Inflammatory macrophage treated with lipopolysaccharide for 4 hours (primary cell): ENCODE data around the gene TCF20.
A peak's percentile ranks its signal among the peaks of the same experiment; 100 is the strongest.

Experiments used
- DNase-seq: peaks from one replicate; pipeline ENCODE4 v3.0.0-alpha.2; 2020

TCF20 gene

GRCh38 chr22:42300259-42301076 is 30.0 kb upstream of the TCF20 start:
- peak; percentile 11 for DNase-seq

DNA sequence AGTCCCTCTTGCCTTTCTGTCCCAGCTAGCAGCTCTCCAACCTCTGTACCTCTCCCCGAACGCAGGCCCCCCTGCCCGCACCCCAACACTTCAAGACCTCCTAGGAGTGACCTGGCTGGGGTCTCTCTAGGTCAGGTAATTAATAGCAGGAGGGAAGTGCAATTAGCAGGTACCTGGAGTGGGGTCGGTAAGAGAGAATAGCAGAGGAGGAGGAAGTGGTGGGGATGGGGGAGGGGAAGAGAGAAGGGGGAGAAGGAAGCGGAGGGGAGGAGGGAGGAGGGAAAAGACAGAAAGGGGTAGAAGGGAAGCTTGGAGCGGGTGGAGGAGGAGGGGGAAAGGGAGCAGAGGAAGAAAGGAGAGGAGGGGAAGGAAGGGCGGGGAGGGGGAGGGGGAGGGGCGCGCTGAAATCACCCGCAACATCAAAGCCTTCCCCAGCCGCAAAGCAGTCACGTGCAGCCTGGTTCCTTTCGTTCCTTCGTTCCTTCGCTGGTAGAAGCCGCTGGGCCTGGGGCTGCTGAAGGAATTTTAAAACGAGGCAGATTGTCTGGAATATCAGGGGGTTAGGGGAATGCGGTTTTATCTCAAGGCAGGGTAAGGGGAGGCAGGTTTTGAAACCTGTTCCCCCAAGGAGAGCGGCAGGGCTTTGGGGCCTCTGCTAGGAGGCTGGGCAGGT is 29.3 kb upstream of the TCF20 start:
- no peak for DNase-seq

DNA sequence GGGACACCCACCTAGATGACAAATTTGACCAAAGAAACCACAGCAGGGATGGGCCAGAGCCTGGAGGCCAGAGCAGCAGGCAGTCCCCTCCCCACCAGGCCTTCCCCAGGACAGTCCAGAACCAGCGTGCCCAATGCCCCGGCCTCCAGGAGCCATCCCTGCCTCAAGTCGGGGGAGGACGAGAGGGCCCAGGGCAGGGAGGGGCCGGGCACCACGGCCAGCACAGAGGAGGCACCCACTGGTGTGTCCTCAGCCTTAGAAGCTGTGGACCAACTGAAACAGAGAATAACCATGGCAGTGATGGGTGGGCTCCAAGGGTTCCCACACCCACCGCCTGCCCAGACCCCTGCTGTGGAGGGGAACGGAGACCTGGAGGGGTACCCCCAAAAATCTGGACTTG is 28.3 kb upstream of the TCF20 start:
- DNase-seq, result no peak

DNA sequence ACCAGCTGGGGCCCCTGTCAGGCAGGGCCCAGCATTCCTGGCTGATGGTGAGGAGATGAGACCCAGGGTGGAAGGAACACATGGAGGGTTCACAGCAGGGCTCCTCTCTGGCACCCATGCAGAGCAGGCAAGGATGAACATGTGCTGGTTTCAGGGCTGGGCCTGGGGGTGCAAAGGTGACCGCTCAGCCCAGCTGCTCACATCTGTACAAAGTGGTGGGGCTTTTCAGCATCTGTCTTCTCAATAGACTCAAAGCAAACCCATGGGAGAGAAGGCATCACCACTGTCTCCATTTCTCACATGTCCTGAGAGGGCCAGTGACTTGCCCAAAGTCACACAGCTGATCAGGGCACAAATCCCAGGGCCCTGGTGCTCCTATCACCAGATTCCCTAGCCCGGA is 27.3 kb upstream of the TCF20 start:
- no peak for DNase-seq

GRCh38 chr22:42296883-42297282 is 26.4 kb upstream of the TCF20 start:
- no peak for DNase-seq

DNA sequence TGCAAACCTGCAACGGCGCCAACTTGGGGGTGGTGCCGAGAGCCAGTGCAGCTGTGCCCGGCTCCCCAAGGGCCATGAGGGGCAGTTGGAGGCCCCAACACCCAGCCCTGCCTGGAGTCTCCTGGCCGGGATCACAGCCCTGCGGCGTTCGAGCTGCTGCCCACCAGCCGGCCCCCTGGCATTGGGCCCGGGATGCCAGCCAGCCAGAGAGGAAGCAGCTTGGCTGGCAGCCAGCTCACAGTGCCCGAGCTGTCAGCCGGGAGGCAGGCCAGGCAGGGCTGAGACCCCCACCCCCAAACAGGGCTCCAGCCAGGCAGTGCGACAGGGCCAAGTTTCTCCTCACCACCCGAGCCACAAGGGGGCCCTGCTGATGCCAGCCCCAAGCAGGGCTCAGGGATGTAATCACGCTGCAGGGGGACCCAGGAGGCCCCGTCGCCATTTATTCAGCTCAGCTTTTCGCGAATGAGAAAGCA is 26.0 kb upstream of the TCF20 start:
- no peak for DNase-seq

DNA sequence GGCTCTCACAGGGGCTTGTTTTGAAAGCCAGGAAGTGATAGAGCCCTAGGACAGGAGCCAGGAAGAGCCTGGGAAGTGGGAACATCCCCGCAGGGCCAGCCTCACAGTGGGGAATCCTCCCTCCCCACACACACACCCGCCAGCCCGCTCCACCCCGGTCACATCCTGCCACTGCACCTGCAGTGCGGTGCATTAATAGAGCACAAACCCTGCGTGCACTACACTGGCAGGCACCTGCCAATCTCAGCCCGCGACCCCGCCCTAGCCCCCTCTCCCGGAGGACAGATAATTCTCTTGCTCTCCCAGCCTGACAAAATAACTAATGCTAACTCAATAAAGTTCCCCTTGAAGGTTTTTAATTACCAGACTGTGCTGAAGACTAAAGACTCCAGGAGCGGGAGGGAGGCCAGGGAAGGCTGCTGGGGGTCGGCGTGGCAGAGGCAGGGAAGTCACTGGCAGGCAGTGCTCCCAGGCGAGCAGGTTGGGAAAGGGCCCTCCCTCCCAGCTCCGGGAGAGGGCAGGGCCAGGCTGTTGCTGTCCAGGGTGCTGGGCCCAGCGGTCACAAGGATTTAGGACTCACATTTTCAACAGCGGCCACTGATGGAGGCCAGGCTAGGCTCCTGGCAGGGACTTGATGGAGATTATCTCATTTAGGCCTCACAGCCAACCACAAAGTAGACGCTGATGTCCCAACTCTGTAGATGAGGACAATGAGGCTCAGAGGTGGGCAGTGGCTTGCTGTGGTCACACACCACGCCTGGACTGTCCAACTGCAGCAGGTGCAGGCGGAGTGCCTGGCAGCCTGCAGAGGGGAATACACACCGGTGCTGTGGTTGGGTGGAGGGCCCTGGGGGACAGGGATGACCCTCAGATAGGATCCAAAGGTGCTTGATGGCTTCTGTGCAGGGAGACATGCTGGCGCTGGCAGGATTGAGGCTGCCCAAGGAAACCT is 23.9 kb upstream of the TCF20 start:
- DNase-seq, result no peak

DNA sequence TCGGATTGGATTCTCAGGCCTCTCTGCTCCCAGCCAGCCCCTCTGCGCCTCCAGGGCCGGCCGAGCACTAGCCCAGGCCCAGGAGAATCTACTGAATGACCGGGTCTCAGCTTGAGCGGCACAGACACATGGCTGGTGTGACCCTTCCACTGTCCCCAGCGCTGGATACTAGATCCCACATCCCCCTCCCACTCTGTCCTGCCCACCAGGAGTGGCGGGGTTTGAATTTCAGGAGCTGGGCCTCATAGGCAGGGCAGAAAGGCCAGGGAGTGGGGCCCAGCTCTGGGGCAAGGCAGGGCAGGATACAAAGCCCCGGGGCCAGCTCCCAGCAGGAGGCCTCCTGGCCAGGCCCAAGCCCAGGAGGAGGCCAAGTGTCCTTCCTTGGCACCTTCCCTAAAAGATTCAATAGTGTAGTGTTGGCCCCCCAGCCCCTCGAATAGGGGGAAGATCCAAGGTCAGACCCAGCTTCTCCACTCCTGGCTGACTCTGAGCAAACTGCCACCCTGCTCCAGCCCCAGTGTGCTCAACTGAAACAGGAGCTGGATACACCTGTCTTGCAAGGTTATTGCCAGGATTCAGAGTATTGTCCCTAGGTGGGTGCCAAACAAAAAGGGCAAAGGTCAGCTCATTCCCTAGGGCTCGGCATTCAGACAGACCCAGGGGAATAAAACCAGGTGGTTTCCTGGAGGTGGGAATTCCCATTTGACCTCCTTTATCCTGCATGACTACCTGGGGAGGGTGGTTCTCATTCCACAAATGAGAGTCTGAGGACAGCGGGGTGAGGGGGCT is 22.5 kb upstream of the TCF20 start:
- DNase-seq, result no peak

GRCh38 chr22:42291287-42291686 is 20.8 kb upstream of the TCF20 start:
- no peak for DNase-seq

- DNase-seq, result no peak
Measured at GRCh38 chr22:42289671-42290541, 19.5 kb upstream of the TCF20 start.

DNA sequence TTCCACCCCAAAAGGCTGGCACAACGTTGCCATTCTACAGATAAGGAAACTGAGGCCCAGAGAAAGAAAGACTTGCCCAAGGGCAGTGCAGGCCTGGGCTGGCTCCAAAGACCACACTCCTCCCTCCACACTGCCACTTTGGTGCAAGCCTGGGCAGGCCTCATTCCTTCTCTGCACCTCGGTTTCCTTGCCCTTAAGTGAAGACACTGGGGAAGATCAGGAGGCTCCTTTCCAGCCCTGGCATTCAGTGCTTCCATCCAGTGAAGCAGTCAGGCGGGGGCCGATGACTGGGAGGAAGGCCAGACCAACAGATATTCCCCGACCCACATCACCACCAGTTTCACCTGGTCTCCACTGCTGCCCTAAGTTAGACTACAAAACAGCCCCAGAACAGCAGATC is 18.3 kb upstream of the TCF20 start:
- DNase-seq, result no peak

DNA sequence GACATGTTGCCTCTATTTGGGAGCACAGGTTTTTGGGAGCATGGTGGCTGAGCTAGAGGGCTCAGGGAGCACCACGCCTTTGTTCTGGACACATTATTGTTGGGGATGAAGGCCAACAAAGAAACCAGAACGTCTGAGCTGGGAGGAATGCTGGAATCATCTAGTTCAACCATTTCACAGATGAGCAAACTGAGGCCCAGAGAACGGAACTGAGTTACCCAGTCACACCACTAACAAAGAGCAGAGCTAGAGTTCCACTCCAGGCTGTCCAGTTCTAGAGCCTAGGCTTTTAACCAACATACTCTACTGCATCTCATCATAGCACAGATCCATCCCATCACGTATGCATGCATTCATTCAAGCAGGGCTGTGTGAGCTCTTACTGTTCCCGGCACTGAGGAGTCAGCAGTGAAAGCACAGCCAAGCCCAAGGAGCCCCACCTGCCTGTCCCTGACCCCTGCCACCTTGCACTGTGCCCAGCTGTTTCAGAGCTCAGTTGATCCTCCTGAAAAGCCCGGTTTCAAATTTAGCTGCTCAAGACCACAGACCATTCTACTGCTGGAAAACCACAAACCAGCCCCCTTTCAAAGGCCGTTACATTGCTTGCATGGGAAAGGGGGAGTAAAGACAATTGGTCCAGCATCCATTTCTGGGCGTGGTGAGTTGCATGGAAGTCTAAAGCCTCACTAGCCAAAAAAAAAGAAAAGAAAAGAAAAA is 16.9 kb upstream of the TCF20 start:
- no peak for DNase-seq

DNA sequence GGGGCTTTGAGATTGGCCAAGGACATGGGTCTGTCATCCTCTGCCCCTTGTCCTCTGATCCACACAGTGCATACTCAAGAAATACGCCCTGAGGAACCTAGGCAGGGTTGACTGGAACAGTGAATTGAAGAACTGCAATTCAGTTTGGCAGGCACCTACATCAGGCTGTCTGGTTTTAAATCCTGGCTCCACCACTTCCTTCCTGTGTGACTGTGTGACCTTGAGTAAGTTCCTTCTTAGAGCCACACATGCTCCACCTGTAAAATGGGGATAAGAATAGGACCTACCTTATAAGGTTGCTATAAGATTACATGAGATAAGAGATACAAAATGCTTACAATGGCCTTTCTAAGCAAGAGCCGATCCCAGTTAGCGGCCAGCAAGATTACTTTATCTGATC is 15.8 kb upstream of the TCF20 start:
- DNase-seq, result no peak

GRCh38 chr22:42285604-42286003 is 15.2 kb upstream of the TCF20 start:
- no peak for DNase-seq

DNA sequence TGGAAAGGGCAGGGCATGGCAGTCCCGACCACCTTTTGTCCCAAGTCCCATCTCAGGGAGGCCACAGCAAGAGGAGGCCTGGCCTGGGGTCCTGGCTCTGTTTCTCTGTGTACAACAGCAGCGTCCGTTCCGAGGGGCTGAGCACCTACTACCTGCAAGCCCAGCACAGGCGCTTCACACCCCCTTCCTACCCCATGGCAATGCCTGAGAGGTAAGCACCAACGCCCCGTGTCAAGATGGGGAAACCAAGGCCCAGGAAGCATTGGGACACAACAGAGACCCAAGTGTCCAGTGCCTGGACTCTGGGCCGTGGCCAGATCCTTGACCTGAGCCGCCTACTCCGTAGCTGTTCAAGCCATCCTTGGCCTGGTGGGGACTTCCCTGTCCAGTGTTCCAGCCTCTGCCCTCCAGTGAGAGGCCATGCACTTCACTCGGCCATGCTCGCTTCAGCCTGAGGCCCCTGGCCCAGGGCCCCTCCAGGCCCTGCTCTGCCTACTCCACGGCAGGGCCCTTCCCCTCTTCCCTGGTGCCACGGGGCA is 14.3 kb upstream of the TCF20 start:
- no peak for DNase-seq

DNA sequence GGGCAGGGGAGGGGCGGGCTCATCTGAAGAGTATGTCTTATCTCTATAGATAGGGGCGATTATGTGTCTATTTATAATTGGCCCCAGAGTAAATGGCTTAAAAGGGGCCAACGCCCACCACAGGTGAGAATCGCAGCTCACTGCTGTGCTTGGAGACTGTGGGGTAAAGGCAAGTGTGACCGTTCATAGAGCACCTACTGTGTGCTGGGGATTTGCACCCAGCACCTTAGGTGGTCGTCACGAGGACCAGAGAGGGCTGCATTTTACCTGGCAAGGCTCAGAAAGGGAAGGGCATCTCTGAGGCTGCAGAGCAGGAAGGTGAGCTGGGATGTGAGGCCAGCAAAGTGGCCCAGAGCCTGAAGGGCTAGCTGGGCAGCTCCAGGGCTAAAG is 13.7 kb upstream of the TCF20 start:
- DNase-seq, result no peak

DNA sequence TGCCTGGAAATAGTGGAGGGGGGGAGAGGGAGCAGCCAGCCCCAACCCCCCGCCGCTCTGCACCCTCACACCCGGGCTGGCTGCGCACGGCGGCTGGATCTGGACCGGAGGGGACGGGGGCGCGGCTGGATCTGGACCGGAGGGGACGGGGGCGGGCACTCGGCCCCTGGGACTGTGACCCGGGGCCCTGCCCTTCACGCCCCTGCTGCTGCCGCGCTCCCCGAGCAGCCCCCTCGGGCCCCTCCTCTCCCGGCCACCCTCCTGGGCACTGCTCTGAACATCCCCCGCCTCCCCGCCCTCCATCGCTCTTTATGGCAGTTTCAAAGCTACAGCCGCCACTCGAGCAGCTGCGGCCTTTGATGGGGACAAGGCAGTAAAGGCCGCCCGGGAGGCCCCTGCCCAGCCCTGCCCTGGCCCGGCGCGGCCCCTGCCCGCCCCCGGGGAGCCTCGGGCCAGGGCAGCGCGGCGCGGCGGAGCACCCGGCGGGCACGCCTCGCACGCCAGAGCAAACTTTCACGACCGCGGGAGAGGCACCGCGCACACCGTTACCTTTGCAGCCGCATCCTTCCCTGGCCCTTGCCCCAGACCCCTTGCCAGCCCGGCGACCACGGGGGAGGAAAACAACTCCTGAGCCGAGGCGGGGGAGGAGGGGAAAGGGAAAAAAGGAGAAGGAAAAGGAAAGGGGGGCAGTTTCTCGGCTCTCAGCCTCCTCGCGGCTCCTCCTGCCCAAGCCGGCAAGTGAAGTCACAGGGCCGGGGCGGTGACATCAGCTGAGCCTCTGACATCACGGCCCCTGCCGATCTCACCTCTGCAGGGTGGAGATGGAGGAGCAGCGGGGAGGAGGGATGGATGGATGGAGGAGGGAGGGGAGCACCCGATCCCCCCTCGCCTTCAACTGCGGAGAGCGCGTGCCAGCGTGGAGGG is 13.1 kb upstream of the TCF20 start:
- no peak for DNase-seq

DNA sequence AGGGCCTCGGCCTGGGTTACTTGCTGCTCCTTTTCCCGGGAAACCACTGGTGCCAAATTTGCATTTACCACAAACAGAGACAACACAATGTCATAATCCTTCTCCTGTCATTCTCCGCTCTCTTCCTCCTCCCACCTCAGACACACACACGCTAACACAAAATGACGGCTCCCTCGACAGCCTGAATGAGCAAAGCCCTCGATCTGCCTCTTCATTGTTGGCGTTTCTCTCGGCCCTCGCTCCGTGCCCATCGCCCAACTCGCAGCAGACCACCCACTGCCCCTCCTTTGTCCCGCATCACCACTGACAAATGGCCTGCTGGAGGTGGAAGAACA is 12.5 kb upstream of the TCF20 start:
- DNase-seq, result peak; percentile 32

DNA sequence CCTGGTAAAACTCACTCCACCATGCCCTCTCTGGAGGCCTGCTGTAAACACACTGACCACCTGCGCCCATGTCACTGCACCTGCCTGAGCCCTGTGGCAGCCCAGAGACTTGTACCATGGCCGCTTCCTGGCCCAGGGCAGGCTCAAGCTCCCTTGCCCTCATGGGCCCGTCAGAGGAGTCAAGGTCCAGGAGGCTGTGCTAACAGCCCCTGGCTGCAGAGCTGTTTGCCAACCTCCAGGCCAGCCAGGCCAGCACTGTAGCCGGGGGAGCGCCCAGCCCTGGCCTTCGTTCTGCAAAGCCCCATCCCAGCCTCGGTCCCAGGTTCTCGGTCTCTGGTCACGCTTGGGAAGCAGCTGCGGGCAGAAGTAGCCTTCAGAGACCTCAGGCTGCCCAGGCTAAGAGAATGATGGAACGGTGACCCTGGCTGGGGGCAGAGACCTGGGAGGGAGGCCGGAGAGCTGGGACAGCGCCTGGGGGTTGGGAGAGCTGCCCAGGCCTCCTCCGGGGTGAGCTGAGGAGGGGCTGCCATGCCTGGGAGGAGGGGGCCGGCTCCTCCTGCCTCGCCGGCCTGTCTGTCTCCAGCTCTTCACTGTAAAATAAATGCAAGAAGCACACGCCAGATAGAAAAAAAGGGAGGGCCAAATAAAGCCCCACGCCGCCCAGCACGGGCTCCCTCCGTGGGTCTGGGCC is 11.9 kb upstream of the TCF20 start:
- DNase-seq, result no peak
